Mesothelial cell of epicardium (in vitro differentiated cells): ENCODE results near the gene ITGB3. TPM values are rescaled to one million over a fixed set of nuclear protein-coding genes. Genes with fewer than 3 reads are reported as not detected.

Experiments
- DNase-seq, 2 experiments: peaks; one replicate each; pipeline ENCODE4 v3.0.0; 2021; ENCODE audit warnings: low spot score in 2 of 2; ENCODE audit not compliant: unreplicated experiment in 2 of 2
- H3K27ac Mint-ChIP-seq: 2 replicates; pipeline ENCODE4 v1.8.0; 2021; ENCODE audit warnings: mixed read lengths
- H3K27me3 Mint-ChIP-seq: 2 replicates; pipeline ENCODE4 v1.8.0; 2021; ENCODE audit warnings: low read depth, mixed read lengths
- H3K36me3 Mint-ChIP-seq: 2 replicates; pipeline ENCODE4 v1.8.0; 2021; ENCODE audit warnings: mixed read lengths
- H3K4me1 Mint-ChIP-seq: 2 replicates; pipeline ENCODE4 v1.8.0; 2021; ENCODE audit warnings: mixed read lengths
- H3K4me3 Mint-ChIP-seq: 2 replicates; pipeline ENCODE4 v1.8.0; 2021; ENCODE audit warnings: mild to moderate bottlenecking, moderate library complexity, mixed read lengths
- H3K9me3 Mint-ChIP-seq: 2 replicates; pipeline ENCODE4 v1.8.0; 2021; ENCODE audit warnings: mixed read lengths
- CTCF ChIP-seq: fragments of 200-600 bp; sonication (generic); IDR thresholded peaks from one replicate; pipeline ENCODE4 v1.5.0; 2021; ENCODE audit warnings: antibody characterized with exemption; ENCODE audit not compliant: unreplicated experiment
- total RNA-seq: library from RNA; stranded (reverse); gene quantifications from 3 replicates; pipeline ENCODE4 v1.2.1, GENCODE V29; 2021

The ITGB3 gene
- total RNA-seq, 1 donor from 2014 or later, result 1.0 TPM

DNA sequence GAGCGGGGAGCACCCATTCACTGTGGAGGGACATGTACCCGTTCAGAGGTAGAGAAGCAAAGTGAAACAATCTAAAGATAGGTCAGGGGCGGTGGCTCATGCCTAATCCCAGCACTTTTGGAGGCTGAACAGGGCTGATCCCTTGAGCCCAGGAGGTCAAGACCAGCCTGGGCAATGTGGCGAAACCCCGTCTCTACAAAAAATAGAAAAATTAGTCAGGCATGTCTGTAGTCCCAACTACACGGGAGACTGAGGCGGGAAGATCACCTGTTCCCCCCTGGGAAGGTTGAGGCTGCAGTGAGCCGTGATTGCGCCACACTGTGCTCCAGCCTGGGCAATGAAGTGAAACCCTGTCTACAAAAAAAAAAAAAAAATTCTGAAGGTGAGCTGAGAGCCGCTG is 22.8 kb upstream of the ITGB3 start:
- no peak for TF ChIP-seq CTCF
- no peak overlapping the region for H3K27ac Mint-ChIP-seq
- H3K4me1 Mint-ChIP-seq, result peaks cover 14% of the 10 kb centered on the region
- no peaks in the 10 kb centered on the region for H3K36me3 Mint-ChIP-seq
- no peaks in the 10 kb centered on the region for H3K9me3 Mint-ChIP-seq
- DNase-seq, result no peak
- no peak overlapping the region for H3K4me3 Mint-ChIP-seq
- H3K27me3 Mint-ChIP-seq, result peaks cover 5% of the 10 kb centered on the region

- Mint-ChIP-seq H3K9me3 (no peaks in the 10 kb centered on the region), H3K4me3 (no peak overlapping the region), H3K4me1 (peaks cover 14% of the 10 kb centered on the region), H3K27me3 (peaks cover 5% of the 10 kb centered on the region), H3K36me3 (no peaks in the 10 kb centered on the region), H3K27ac (no peak overlapping the region)
- no peak for TF ChIP-seq CTCF
- no peak for DNase-seq
Measured at GRCh38 chr17:47231334-47231733, 22.3 kb upstream of the ITGB3 start.

- H3K36me3 Mint-ChIP-seq, result no peaks in the 10 kb centered on the region
- peaks cover 14% of the 10 kb centered on the region for H3K4me1 Mint-ChIP-seq
- no peak for DNase-seq
Measured at GRCh38 chr17:47231866-47232265, 21.8 kb upstream of the ITGB3 start.

GRCh38 chr17:47232465-47232864 is 21.2 kb upstream of the ITGB3 start:
- no peak for DNase-seq
- no peaks in the 10 kb centered on the region for H3K9me3 Mint-ChIP-seq
- H3K27me3 Mint-ChIP-seq, result peaks cover 5% of the 10 kb centered on the region
- no peak for TF ChIP-seq CTCF
- H3K4me1 Mint-ChIP-seq, result peaks cover 14% of the 10 kb centered on the region
- no peaks in the 10 kb centered on the region for H3K36me3 Mint-ChIP-seq
- no peak overlapping the region for H3K27ac Mint-ChIP-seq
- H3K4me3 Mint-ChIP-seq, result no peak overlapping the region

More at GRCh38 chr17:47231866-47232265, 21.8 kb upstream of the ITGB3 start:
- Mint-ChIP-seq H3K9me3 (no peaks in the 10 kb centered on the region), H3K27me3 (peaks cover 5% of the 10 kb centered on the region), H3K27ac (no peak overlapping the region), H3K4me3 (no peak overlapping the region)
- no peak for TF ChIP-seq CTCF

- H3K27ac Mint-ChIP-seq, result no peak overlapping the region
- no peak for DNase-seq
- H3K9me3 Mint-ChIP-seq, result no peaks in the 10 kb centered on the region
- H3K27me3 Mint-ChIP-seq, result peaks cover 4% of the 10 kb centered on the region
- no peaks in the 10 kb centered on the region for H3K36me3 Mint-ChIP-seq
- TF ChIP-seq CTCF, result no peak
- no peak overlapping the region for H3K4me3 Mint-ChIP-seq
- peaks cover 14% of the 10 kb centered on the region for H3K4me1 Mint-ChIP-seq
Measured at GRCh38 chr17:47235506-47235905, 18.1 kb upstream of the ITGB3 start.

- Mint-ChIP-seq H3K36me3 (no peaks in the 10 kb centered on the region), H3K4me3 (no peak overlapping the region), H3K27me3 (no peaks in the 10 kb centered on the region), H3K9me3 (no peaks in the 10 kb centered on the region), H3K27ac (no peak overlapping the region), H3K4me1 (peaks cover 15% of the 10 kb centered on the region)
- TF ChIP-seq CTCF, result no peak
- DNase-seq, result no peak
Measured at GRCh38 chr17:47235923-47236322, 17.7 kb upstream of the ITGB3 start.
